Astrocyte of the spinal cord (primary cell): ENCODE results near the gene PPP1R12B.
"Not testable (repeated sequence)": the region's sequence is repeated elsewhere in the genome, so short reads cannot be mapped to it uniquely, and the experiment has no call there.

ENCODE experiments used
- DNase-seq: peaks from one replicate; pipeline ENCODE4 v3.0.0; 2011; ENCODE audit warnings: low read depth, low spot score
- H3K4me3 ChIP-seq: 2 replicates; pipeline ENCODE4 v1.5.1; 2011; ENCODE audit warnings: low read depth, mild to moderate bottlenecking, low read length, moderate library complexity
- in situ Hi-C: cut with HindIII; loops from 2 replicates; pipeline ENCODE4 v1.10.0; 2017; ENCODE audit warnings: low sequenced_read_pairs
- TF ChIP-seq, protein P1 (sequence below): IDR thresholded peaks from 2 replicates; pipeline ENCODE4 v1.5.1; 2012; ENCODE audit warnings: low read depth, mild to moderate bottlenecking, low read length, inconsistent platforms

Gene PPP1R12B

DNA sequence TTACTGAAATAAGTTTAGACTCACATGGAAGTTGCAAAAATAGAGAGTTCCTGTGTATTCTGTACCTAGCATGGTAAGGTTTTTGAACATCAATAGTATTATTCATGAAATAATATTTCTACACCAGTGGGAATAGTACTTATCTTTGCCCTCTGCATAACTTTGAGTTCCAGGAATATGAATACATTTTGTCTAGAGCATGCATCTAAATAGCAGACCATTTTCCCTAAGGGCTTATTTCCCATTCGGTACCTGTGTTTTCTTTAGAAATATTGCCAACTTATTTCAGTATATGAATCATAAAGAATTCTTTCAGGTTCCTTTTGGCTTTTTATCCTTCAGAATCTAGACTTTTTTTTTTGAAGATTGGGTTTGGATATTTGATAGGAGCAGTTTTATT is 81.6 kb downstream of the PPP1R12B start:
- DNase-seq, in situ Hi-C loops, H3K4me3 ChIP-seq: not testable (repeated sequence)

DNA sequence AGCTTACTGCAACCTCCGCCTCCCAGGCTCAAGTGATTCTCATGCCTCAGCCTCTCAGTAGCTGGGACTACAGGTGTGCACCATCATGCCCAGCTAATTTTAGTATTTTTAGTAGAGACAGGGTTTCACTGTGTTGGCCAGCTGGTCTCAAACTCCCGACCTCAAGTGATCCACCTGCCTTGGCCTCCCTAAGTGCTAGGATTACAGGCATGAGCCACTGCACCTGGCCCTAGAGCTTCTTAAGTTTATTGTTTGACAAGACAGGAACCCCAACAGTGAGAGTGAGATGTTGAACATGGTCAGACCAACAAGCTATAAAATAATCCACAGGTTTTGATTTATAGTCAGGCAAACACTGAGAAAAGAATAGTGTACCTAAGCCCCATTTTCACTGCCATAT is 83.8 kb downstream of the PPP1R12B start:
- H3K4me3 ChIP-seq, DNase-seq, in situ Hi-C loops: not testable (repeated sequence)

DNA sequence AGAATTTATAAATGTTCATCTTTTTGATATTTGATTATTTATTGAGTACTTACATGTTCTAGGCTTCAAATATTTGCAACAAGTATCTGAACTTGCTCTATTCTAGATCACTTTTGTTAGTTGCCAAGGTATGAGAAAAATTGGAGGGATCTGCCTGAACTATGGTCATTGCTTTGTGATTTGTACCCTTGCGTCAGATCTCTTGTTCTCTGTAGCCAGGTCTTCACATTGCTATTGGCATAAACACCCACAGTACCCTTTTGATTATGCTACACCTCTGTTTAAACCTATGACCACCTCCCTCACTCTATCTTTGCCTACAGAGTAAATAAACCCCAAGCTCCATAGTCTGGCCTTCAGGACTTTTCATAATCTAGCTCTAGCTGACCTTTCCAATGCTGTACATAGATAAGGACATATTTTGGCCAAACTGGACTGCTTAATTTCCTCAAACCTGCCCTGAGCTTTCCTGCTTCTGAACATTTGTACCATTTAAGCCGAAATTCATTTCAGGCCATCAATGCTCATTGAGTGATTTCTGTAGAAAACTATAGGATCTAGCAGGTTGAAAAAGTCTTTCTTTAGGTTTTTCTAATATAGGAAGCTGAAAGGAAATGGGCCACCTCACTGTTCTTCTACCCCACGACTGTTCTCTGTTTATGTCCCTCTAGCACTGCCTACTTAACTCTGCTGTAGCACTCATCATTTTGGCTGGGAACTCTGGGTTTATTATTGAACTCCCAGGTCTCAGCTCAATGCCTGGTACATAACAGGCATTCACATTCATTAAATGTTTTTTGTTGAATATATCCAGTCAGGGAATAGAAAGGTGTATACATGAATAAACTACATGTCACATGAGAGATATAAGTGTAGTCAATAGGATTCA is 84.9 kb downstream of the PPP1R12B start:
- in situ Hi-C loops: no loop called here
- no peak overlapping the region for H3K4me3 ChIP-seq
- TF ChIP-seq, protein P1, sequence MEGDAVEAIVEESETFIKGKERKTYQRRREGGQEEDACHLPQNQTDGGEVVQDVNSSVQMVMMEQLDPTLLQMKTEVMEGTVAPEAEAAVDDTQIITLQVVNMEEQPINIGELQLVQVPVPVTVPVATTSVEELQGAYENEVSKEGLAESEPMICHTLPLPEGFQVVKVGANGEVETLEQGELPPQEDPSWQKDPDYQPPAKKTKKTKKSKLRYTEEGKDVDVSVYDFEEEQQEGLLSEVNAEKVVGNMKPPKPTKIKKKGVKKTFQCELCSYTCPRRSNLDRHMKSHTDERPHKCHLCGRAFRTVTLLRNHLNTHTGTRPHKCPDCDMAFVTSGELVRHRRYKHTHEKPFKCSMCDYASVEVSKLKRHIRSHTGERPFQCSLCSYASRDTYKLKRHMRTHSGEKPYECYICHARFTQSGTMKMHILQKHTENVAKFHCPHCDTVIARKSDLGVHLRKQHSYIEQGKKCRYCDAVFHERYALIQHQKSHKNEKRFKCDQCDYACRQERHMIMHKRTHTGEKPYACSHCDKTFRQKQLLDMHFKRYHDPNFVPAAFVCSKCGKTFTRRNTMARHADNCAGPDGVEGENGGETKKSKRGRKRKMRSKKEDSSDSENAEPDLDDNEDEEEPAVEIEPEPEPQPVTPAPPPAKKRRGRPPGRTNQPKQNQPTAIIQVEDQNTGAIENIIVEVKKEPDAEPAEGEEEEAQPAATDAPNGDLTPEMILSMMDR: no peak
- DNase-seq: no peak

DNA sequence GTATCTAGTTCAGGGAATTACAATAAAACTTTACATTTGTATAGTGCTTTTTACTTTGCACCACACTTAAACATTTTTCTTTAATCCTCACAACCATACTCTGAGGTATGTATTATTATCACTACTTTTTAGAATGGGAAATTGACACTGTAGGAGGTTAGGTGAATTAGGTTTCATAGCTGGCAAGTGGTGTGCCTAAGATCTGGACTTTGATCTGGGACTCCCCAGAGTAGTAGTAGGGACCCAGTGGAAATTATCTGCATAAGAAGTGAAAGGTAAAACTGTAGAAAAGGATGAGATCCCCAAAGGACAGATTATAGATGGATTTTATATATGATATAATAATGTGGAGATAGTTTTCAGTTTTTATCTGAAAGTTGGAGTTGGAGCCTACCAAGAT is 85.6 kb downstream of the PPP1R12B start:
- TF ChIP-seq, protein P1: no peak
- no peak for DNase-seq
- in situ Hi-C loops: no loop called here
- H3K4me3 ChIP-seq: no peak overlapping the region

DNA sequence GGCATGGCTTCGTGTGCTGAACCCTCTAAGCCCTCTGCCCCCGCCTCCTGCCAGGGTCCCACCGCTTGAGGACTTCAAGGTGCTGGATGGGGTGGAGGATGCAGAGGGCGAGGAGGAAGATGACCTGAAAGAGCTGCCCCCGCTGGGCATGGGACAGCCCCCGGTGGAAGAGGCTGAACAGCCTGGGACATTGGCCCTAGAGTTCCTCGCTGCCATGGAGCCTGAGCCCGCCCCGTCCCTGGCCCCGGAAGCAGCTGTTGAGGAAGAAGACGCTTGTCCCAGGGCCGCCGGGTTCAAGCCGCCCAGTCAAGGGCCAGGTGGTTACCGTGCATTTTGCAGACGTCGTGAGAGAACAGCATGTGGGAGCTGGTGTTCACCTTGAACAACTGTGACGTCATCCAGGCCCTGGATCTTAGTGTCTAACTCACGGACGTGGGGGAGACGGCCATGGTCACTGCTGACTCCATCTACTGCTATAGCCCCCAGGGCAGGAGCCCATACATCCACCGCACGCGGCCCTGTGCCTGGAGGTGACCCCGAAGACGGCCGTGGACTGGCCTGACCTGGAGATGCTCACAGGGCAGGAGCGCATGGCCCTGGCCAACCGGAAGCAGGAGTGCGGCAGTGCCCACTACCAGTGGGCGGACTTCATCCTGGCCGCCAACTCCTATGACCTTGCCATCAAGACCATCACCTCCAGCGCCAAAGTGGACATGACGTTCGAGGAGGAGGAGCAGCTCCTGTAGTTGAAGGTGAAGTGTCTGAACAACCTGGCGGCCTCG is 90.1 kb downstream of the PPP1R12B start:
- TF ChIP-seq, protein P1: no peak
- DNase-seq: no peak
- in situ Hi-C loops: no loop called here
- H3K4me3 ChIP-seq: no peak overlapping the region

DNA sequence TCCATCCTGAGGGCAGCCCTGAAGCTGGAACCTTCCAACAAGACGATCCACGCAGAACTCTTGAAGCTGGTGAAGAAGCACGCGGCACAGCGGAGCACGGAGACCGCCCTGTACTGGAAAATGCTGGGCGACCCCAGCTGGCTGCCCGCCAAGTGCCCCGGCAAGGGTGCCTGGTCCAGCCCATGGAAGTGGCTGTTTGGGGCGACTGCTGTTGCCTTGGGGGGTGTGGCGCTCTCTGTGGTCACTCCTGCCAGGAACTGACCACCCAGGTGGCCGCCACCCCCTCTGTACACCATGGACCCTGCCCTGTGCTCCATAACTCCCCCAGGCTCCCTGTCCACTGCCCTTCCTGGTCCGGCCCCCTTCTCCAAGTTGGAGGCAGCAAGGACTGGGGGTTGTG is 90.8 kb downstream of the PPP1R12B start:
- TF ChIP-seq, protein P1: no peak
- no peak overlapping the region for H3K4me3 ChIP-seq
- no peak for DNase-seq
- in situ Hi-C loops: no loop called here

DNA sequence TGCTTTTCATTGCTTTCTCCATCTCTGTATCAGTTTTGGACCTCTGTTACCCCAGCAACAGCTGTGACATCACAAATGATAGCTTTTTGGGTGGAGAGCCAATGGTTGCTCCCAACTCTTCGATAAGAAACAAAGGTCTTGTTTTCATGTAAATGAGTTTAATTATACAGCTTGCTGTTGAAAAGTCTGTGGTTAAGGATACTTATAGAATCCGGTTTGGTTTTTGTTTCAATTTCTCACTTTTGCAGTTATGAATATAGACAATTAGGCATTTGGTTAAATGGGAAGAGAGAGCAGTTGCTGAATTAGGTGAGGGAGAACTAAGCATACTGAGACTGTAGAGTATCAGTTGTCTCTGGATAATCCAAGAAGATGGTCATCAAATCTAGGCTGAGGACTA is 99.6 kb downstream of the PPP1R12B start:
- H3K4me3 ChIP-seq, DNase-seq, in situ Hi-C loops: not testable (repeated sequence)

DNA sequence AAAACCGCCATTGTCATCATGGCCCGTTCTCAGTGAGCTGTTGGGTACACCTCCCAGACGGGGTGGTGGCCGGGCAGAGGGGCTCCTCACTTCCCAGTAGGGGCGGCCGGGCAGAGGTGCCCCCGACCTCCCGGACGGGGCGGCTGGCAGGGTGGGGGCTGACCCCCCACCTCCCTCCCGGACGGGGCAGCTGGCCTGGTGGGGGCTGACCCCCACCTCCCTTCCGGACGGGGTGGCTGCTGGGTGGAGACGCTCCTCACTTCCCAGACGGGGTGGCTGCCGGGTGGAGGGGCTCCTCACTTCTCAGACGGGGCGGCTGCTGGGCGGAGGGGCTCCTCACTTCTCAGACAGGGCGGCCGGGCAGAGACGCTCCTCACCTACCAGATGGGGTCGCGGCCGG is 103.1 kb downstream of the PPP1R12B start:
- H3K4me3 ChIP-seq, DNase-seq, in situ Hi-C loops: not testable (repeated sequence)
